Measurements from ENCODE around the gene TRIM46. TPM values are rescaled to one million over a fixed set of nuclear protein-coding genes. Genes with fewer than 3 reads are reported as not detected.

Gene TRIM46
- total RNA-seq, 4 donors from 2014 or later, result 0.51 to 0.75 (median 0.66) TPM; not detected in 1

DNA sequence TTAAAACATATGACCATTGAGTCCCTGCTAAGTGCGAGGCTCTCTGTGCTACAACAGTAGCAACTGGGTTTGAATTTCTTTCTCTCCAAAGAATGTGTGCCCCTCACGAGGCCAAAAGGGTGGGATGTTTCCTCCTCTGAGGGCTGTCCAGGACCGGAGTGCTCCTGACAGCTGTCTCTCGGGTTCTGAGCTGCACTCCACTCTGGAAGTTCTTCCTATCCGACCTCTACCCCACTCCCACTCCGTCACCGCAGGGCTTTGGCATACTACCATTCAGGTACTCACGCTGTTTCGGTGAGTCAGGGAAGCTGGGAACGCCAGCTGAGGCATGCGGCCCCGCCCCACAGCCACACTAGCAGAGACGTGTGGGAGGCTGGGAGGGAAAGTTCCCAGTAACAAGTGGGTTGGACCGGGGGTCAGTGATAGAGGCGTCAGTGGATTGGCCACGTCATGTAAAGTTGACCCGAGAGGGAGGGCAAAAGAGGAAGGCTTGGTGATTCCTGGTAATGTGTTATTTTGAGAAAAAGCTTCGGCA lies 38.7 kb upstream of the TRIM46 start:
- TF ChIP-seq, protein P1, sequence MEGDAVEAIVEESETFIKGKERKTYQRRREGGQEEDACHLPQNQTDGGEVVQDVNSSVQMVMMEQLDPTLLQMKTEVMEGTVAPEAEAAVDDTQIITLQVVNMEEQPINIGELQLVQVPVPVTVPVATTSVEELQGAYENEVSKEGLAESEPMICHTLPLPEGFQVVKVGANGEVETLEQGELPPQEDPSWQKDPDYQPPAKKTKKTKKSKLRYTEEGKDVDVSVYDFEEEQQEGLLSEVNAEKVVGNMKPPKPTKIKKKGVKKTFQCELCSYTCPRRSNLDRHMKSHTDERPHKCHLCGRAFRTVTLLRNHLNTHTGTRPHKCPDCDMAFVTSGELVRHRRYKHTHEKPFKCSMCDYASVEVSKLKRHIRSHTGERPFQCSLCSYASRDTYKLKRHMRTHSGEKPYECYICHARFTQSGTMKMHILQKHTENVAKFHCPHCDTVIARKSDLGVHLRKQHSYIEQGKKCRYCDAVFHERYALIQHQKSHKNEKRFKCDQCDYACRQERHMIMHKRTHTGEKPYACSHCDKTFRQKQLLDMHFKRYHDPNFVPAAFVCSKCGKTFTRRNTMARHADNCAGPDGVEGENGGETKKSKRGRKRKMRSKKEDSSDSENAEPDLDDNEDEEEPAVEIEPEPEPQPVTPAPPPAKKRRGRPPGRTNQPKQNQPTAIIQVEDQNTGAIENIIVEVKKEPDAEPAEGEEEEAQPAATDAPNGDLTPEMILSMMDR (IDR thresholded peaks at IDR 0.05; ENCODE audit: low read depth), result no peak

DNA sequence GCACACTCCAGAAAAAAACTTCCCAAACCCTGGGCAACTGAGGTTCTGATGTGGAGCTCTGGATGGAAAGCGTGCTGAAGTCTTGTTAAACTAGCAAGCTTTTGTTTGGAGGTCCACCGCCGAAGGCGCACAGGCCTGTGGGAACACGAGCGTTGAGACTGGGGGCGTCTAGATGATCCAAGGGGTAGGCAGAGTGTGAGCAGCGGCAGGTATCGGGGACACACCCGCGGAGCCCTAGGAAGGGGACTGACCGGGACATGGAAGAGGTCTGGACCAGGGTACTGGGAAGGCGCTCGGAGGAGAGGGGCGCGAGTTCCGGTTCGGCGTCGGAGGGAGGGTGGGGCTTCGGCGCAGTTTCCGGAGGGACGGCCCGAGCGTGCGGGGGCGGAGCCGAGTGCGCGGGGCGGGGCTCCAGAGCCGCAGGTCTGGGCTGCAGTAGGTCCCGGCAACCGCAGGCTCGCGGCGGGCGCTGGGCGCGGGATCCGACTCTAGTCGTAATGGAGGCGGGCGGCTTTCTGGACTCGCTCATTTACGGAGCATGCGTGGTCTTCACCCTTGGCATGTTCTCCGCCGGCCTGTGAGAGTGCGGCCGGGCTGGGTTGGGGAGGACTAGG lies 38.1 kb upstream of the TRIM46 start, which contains the start of gene SLC50A1:
Gene SLC50A1, plus strand, starts transcription at position 438 of the 614 bp plus-strand sequence. Its CDS starts 60 bp downstream, at position 498.
- TF ChIP-seq, protein P1 (IDR thresholded peaks at IDR 0.05; ENCODE audit: low read depth), result no peak

DNA sequence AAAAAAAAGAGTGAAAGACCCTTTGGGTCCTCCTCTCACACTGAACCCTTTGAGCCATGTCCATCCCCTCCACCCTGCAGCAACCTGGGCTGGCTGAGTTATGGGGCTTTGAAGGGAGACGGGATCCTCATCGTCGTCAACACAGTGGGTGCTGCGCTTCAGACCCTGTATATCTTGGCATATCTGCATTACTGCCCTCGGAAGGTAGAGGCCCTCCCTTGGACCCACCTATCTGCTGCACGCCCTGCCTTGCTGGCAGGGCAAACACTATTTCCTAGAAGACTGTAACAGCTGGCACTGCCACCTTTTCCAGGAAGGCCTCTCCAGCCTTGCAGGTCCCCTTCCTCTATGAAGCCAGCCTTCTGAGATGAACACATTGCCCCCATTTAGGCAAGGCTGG lies 36.9 kb upstream of the TRIM46 start:
- TF ChIP-seq, protein P1 (IDR thresholded peaks at IDR 0.05; ENCODE audit: low read depth), result no peak

DNA sequence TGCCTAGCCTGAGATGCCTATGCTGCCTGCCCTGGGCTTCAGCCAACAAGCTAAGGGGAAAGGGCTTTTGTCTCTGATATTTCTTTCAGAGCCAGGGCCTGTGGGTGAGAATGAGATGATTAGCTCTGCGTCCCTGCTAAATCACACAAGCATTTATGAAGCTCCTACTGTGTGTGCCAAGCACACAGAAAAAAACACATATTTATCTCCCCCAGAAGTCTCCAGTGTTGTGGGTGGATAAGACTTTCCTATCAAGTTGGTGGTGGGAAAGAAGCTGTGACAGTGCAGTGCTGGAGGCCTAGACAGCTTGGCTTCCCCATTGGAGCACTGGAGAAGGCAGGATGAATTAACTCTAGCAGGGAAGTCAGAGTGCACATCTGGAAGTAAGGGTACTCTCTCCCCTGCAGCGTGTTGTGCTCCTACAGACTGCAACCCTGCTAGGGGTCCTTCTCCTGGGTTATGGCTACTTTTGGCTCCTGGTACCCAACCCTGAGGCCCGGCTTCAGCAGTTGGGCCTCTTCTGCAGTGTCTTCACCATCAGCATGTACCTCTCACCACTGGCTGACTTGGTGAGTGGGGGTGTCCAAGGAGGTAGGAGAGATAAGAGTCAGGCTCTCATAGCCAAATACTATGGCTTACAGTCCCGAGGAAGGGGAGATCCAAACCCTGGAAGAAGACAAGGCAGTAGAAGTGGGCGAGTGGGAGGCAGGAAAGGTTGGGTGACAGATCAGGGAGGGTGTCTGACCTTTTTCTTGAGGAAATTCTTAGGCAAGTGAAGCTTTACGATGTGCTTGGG lies 36.3 kb upstream of the TRIM46 start:
- TF ChIP-seq, protein P1 (IDR thresholded peaks at IDR 0.05; ENCODE audit: low read depth), result no peak

DNA sequence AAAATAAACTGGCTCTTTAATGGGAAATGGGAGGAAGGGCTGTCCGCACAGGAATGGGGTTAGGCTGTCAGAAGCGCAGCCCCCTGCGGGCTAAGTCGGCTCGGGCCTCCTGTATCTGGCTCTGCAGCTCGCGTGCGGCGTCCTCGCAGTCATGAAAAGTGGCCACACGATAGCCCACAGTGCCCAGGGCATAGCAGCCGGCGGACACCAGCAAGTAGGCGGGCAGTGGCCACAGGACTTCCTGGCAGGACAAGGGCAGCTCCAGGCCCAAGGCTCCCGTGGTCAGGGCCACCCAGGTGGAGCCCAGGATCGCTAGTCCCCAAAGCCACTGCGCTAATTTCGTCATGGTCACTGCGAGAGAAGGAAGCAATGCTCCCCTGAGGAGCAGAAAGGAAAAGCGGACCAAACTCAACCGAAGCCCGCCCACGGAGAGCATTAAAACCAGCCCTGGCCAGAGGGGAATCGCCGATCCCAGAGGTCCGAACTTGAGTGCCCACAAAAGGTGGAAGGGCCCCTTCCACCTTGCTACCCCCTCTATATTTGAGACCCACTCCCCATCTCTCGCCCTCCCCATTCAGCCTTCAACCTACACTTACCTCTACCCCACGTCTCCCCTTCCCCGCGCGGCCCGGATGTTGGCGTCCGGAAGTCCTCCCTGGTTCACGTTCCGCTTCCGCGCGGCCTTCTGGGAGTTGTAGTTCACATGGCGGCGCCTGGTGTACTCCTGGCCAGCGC lies 33.6 kb upstream of the TRIM46 start, which contains the start of gene DPM3:
Gene DPM3, minus strand, starts transcription at position 637 of the 735 bp plus-strand sequence. Its CDS starts 291 bp downstream, at position 346.
- TF ChIP-seq, protein P1 (IDR thresholded peaks at IDR 0.05; ENCODE audit: low read depth), result no peak

DNA sequence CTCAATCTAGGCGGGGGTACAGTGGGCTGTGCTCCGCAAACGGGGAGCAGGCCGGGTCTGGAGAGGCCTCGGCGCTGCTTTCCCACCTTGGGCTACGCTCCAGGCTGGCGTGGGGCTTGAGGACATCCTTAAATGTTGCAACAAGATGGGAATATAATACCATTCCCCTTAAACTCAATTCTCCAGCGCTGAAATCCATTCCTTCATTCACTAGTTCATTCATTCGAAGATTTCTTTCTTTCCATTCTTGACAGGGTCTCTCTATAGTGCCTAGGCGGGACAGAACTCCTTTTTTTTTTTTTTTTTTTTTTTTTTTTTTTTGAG lies 33.1 kb upstream of the TRIM46 start:
- TF ChIP-seq, protein P1 (IDR thresholded peaks at IDR 0.05; ENCODE audit: low read depth), result no peak
